WTC11 (cell line): Measurements from ENCODE around the gene BNIP1. TPM values are rescaled to one million over a fixed set of nuclear protein-coding genes. Genes with fewer than 3 reads are reported as not detected.

Experiments
- ATAC-seq: fragments of 200-7000 bp; cut with Tn5 transposase; 2 replicates; pipeline ENCODE4 v1.10.0; 2021; ENCODE audit warnings: mild to moderate bottlenecking, moderate library complexity
- CTCF ChIA-PET: fragments of 300-600 bp; sonication (Branson Sonifier 250); formaldehyde crosslinking; loops from one replicate; lab custom pipeline; 2021; ENCODE audit warnings: antibody characterized with exemption; lab: Charles Lee
- POLR2A ChIA-PET: fragments of 350-600 bp; sonication (Branson Sonifier 250); formaldehyde crosslinking; loops from one replicate; lab custom pipeline; 2021; ENCODE audit warnings: antibody characterized with exemption; lab: Charles Lee
- DNase-seq: peaks from one replicate; pipeline ENCODE4 v3.0.0; 2021; ENCODE audit warnings: low spot score
- H3K27ac Mint-ChIP-seq: 2 replicates; pipeline ENCODE4 v1.8.0; 2021; ENCODE audit warnings: mixed read lengths
- H3K27me3 Mint-ChIP-seq: 2 replicates; pipeline ENCODE4 v1.8.0; 2021; ENCODE audit warnings: low read depth, mild to moderate bottlenecking, moderate library complexity, mixed read lengths
- H3K36me3 Mint-ChIP-seq: 2 replicates; pipeline ENCODE4 v1.8.0; 2021; ENCODE audit warnings: mixed read lengths
- H3K4me1 Mint-ChIP-seq: 2 replicates; pipeline ENCODE4 v1.8.0; 2022; ENCODE audit warnings: mixed read lengths
- H3K4me3 Mint-ChIP-seq: 2 replicates; pipeline ENCODE4 v1.8.0; 2021; ENCODE audit warnings: mild to moderate bottlenecking, moderate library complexity, mixed read lengths
- H3K9me3 Mint-ChIP-seq: 2 replicates; pipeline ENCODE4 v1.8.0; 2021; ENCODE audit warnings: mixed read lengths
- FOXK1 ChIP-seq: sonication (generic); formaldehyde crosslinking; IDR thresholded peaks from 2 replicates; pipeline ENCODE4 v1.8.0; 2022; ENCODE audit warnings: mild to moderate bottlenecking, moderate library complexity, missing genetic modification reagents
- IRF2 ChIP-seq: sonication (generic); formaldehyde crosslinking; IDR thresholded peaks from 2 replicates; pipeline ENCODE4 v1.8.0; 2022; ENCODE audit warnings: low read depth, missing genetic modification reagents, borderline replicate concordance
- NFYB ChIP-seq: sonication (generic); formaldehyde crosslinking; conservative IDR thresholded peaks from 2 replicates; pipeline ENCODE4 v1.8.0; 2022; ENCODE audit warnings: low read depth, missing genetic modification reagents
- NR1H2 ChIP-seq: sonication (generic); formaldehyde crosslinking; IDR thresholded peaks from 2 replicates; pipeline ENCODE4 v1.9.0; 2021; ENCODE audit warnings: mild to moderate bottlenecking, moderate library complexity, missing genetic modification reagents
- PRDM15 ChIP-seq: sonication (generic); formaldehyde crosslinking; IDR thresholded peaks from 2 replicates; pipeline ENCODE4 v1.8.0; 2022; ENCODE audit warnings: missing genetic modification reagents
- PREB ChIP-seq: sonication (generic); formaldehyde crosslinking; IDR thresholded peaks from 2 replicates; pipeline ENCODE4 v1.8.1; 2022; ENCODE audit warnings: mild to moderate bottlenecking, missing genetic modification reagents, moderate library complexity, borderline replicate concordance
- SMAD3 ChIP-seq: sonication (generic); formaldehyde crosslinking; IDR thresholded peaks from 2 replicates; pipeline ENCODE4 v1.8.0; 2022; ENCODE audit warnings: missing genetic modification reagents, mild to moderate bottlenecking, borderline replicate concordance
- ZNF396 ChIP-seq: fragments of 250-450 bp; sonication (Bioruptor Pico); IDR thresholded peaks from 2 replicates; pipeline ENCODE4 v1.8.0; 2021; ENCODE audit warnings: mild to moderate bottlenecking, moderate library complexity, borderline replicate concordance
- ZNF423 ChIP-seq: fragments of 250-450 bp; sonication (Bioruptor Pico); IDR thresholded peaks from 2 replicates; pipeline ENCODE4 v2.1.2; 2022; ENCODE audit warnings: mild to moderate bottlenecking, moderate library complexity
- ZNF671 ChIP-seq: fragments of 250-450 bp; sonication (Bioruptor Pico); IDR thresholded peaks from 2 replicates; pipeline ENCODE4 v1.8.0; 2021; ENCODE audit warnings: mild to moderate bottlenecking
- total RNA-seq: library from RNA; stranded (reverse); gene quantifications from 3 replicates; pipeline ENCODE4 v1.2.3, GENCODE V29; 2021
- TF ChIP-seq, protein P1 (sequence below): fragments of 250-450 bp; sonication (Bioruptor Pico); conservative IDR thresholded peaks from 2 replicates; pipeline ENCODE4 v1.9.0; 2021; ENCODE audit warnings: mild to moderate bottlenecking
- TF ChIP-seq, protein P2 (sequence below): sonication (generic); formaldehyde crosslinking; IDR thresholded peaks from 2 replicates; pipeline ENCODE4 v1.8.1; 2022; ENCODE audit warnings: low read depth, mild to moderate bottlenecking, moderate library complexity, missing genetic modification reagents, borderline replicate concordance
- TF ChIP-seq, protein P3 (sequence below): fragments of 250-450 bp; sonication (Bioruptor Pico); IDR thresholded peaks from 2 replicates; pipeline ENCODE4 v1.8.0; 2021; ENCODE audit warnings: mild to moderate bottlenecking
- TF ChIP-seq, protein P4 (sequence below): sonication (generic); formaldehyde crosslinking; IDR thresholded peaks from 2 replicates; pipeline ENCODE4 v1.8.1; 2023; ENCODE audit warnings: mild to moderate bottlenecking, missing genetic modification reagents, borderline replicate concordance

BNIP1 gene
- total RNA-seq, 1 experiment from 2014 or later = 15.4 TPM

GRCh38 chr5:173165177-173166016 lies 21.1 kb downstream of the BNIP1 start (continued):
- TF ChIP-seq, protein P1, sequence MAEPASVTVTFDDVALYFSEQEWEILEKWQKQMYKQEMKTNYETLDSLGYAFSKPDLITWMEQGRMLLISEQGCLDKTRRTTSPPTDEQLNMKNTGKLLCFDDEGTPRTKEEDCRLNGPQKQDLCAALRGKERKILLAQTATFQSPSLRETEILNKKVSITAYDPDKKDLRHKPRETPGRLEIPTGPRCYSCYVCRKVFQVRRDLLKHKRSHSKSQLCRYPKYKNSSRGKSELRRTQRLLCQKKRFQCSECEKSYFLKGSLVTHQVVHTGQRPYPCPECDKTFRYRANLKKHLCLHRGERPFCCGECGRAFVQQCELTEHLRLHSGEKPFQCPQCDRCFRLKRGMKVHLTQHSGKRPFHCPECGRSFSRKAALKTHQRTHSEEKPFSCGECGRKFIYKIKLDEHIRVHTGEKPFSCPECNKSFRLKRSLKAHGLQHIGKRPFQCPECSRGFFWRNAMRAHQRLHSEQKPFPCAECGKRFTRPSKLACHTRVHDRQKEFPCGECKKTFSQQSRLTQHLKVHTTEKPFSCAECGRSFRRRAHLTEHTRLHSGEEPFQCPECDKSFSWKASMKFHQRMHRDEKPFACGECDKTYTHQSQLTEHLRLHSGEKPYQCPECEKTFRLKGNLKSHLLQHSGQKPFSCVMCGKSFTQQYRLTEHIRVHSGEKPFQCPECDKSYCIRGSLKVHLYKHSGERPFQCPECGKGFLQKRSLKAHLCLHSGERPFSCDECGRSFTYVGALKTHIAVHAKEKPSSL (CRISPR knock-in tag) = no peak
- no peak for TF ChIP-seq PREB (CRISPR knock-in tag)
- TF ChIP-seq, all 79 proteins: peak for 0

DNA sequence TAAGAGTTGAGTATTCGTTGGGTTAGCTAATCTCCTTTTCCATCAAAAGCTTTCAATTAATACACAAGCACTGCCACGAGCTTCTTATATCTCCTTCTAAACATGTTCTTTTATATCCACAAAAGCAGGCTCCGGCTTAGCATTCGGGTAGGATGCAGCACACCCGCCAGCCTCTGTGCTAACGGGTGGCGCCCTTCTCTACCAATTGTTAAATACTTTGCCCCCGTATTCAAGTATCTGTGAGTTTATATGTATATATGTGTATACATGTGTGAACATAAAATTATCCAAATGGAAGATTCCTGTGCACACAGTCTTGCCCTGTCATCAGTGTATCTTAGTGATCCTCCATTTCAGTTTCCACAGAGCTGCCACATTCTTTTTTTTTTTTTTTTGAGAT lies 27.8 kb downstream of the BNIP1 start:
- DNase-seq = no peak
- no peaks in the 10 kb centered on the region for H3K9me3 Mint-ChIP-seq
- 0 out of 2 replicates have a peak, but pooled peaks have one; percentile 38 for ATAC-seq
- no peak overlapping the region for H3K4me3 Mint-ChIP-seq
- no peak overlapping the region for H3K27ac Mint-ChIP-seq
- peaks cover 8% of the 10 kb centered on the region for H3K4me1 Mint-ChIP-seq
- TF ChIP-seq PRDM15 (CRISPR knock-in tag) (no peak), ZNF423 (CRISPR knock-in tag) (no peak), SMAD3 (CRISPR knock-in tag) (no peak), NFYB (no peak), ZNF396 (CRISPR knock-in tag) (no peak), NR1H2 (CRISPR knock-in tag) (no peak), ZNF671 (no peak), FOXK1 (CRISPR knock-in tag) (no peak), IRF2 (CRISPR knock-in tag) (no peak)
- TF ChIP-seq, protein P2, sequence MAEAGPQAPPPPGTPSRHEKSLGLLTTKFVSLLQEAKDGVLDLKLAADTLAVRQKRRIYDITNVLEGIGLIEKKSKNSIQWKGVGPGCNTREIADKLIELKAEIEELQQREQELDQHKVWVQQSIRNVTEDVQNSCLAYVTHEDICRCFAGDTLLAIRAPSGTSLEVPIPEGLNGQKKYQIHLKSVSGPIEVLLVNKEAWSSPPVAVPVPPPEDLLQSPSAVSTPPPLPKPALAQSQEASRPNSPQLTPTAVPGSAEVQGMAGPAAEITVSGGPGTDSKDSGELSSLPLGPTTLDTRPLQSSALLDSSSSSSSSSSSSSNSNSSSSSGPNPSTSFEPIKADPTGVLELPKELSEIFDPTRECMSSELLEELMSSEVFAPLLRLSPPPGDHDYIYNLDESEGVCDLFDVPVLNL (CRISPR knock-in tag) = no peak
- TF ChIP-seq, protein P3, sequence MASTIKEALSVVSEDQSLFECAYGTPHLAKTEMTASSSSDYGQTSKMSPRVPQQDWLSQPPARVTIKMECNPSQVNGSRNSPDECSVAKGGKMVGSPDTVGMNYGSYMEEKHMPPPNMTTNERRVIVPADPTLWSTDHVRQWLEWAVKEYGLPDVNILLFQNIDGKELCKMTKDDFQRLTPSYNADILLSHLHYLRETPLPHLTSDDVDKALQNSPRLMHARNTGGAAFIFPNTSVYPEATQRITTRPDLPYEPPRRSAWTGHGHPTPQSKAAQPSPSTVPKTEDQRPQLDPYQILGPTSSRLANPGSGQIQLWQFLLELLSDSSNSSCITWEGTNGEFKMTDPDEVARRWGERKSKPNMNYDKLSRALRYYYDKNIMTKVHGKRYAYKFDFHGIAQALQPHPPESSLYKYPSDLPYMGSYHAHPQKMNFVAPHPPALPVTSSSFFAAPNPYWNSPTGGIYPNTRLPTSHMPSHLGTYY (CRISPR knock-in tag) = no peak
- TF ChIP-seq, protein P4, sequence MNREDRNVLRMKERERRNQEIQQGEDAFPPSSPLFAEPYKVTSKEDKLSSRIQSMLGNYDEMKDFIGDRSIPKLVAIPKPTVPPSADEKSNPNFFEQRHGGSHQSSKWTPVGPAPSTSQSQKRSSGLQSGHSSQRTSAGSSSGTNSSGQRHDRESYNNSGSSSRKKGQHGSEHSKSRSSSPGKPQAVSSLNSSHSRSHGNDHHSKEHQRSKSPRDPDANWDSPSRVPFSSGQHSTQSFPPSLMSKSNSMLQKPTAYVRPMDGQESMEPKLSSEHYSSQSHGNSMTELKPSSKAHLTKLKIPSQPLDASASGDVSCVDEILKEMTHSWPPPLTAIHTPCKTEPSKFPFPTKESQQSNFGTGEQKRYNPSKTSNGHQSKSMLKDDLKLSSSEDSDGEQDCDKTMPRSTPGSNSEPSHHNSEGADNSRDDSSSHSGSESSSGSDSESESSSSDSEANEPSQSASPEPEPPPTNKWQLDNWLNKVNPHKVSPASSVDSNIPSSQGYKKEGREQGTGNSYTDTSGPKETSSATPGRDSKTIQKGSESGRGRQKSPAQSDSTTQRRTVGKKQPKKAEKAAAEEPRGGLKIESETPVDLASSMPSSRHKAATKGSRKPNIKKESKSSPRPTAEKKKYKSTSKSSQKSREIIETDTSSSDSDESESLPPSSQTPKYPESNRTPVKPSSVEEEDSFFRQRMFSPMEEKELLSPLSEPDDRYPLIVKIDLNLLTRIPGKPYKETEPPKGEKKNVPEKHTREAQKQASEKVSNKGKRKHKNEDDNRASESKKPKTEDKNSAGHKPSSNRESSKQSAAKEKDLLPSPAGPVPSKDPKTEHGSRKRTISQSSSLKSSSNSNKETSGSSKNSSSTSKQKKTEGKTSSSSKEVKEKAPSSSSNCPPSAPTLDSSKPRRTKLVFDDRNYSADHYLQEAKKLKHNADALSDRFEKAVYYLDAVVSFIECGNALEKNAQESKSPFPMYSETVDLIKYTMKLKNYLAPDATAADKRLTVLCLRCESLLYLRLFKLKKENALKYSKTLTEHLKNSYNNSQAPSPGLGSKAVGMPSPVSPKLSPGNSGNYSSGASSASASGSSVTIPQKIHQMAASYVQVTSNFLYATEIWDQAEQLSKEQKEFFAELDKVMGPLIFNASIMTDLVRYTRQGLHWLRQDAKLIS (CRISPR knock-in tag) = no peak
- ChIA-PET CTCF (interaction anchor here (0.7 to 1.6 kb wide), 3 partner anchors 30 to 110 kb away, joined by 3 to 5 read pairs (median 4); no protein-coding TSS in a partner anchor), POLR2A (no interaction called here)
- H3K36me3 Mint-ChIP-seq = 0 out of 2 replicates have a peak, but pooled peaks cover 2% of the 10 kb centered on the region
- 0 out of 2 replicates have a peak, but pooled peaks cover 2% of the 10 kb centered on the region for H3K27me3 Mint-ChIP-seq
